ENCODE data around the gene PDE7B.

Gene PDE7B

GRCh38 chr6:136160250-136160649 is 308.7 kb downstream of the PDE7B start:
- DNase-seq = no peak

- DNase-seq = no peak
Measured at GRCh38 chr6:136161950-136162349, 310.4 kb downstream of the PDE7B start.

DNA sequence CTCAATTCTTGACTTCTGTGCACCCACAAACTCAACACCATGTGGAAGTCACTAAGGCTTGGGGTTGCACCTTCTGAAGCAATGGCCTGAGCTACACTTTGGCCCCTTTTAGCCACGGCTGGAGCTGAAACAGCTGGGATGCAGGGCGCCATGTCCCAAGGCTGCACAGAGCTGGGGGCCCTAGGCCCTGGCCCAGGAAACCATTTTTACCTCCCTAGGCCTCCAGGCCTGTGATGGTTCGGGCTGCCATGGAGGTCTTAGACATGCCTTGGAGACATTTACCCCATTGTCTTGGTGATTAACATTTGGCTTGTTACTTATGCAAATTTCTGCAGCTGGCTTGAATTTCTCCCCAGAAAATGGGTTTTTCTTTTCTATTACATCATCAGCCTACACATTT is 311.8 kb downstream of the PDE7B start:
- no peak for DNase-seq

DNA sequence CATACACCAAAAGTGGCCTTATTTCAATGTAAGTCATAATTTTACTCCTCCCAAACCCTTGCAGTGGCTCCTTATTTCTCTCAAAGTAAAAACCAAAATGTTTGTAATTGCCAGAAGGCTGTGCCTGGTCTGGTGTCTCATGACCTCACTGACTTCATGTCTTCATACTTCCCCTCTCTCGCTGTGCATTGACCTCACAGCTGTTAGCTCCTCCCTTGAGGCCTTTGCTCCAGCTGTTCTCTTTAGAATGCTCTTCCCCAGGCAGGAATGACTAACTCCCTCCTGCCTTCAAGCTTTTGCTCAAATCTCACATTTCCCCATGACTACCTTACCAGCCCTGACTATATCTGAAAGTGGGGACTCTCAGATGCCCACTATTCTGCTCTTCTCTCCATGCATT is 315.3 kb downstream of the PDE7B start:
- no peak for DNase-seq

DNA sequence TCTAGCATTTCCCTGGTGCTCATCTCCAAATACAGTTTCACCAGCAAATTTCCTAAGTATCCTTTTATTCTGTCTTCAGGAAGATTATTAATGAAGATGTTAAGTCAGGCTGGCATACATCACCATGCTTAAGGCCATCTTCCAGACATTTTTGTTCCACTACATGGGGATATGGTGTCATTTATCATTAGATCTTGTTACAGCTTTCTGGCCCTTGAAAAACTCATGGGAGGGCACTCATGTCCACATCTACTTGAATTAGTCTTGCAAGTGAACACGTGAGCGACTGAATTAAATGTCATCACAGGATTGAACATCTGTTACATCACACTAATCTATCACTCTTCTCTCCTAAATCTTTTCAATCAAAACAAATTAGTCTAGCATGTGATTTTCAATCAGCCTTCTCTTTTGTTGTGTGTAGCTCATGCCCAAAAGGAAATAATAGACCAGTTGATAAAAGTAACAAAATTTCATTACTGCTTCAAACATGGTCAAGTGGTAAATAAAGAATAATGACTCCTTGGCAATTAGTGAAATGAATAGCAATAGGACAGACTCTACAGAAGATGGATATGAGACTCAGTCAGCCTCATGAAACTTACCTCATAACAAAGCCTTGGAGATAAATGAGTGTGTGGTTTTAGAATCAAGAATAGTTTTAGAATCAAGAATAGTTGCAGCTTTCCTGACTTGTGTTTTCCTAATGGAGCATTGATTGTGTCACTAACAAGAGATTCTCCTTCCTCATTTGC is 318.1 kb downstream of the PDE7B start:
- DNase-seq = no peak

- no peak for DNase-seq
Measured at GRCh38 chr6:136171231-136171630, 319.7 kb downstream of the PDE7B start.

DNA sequence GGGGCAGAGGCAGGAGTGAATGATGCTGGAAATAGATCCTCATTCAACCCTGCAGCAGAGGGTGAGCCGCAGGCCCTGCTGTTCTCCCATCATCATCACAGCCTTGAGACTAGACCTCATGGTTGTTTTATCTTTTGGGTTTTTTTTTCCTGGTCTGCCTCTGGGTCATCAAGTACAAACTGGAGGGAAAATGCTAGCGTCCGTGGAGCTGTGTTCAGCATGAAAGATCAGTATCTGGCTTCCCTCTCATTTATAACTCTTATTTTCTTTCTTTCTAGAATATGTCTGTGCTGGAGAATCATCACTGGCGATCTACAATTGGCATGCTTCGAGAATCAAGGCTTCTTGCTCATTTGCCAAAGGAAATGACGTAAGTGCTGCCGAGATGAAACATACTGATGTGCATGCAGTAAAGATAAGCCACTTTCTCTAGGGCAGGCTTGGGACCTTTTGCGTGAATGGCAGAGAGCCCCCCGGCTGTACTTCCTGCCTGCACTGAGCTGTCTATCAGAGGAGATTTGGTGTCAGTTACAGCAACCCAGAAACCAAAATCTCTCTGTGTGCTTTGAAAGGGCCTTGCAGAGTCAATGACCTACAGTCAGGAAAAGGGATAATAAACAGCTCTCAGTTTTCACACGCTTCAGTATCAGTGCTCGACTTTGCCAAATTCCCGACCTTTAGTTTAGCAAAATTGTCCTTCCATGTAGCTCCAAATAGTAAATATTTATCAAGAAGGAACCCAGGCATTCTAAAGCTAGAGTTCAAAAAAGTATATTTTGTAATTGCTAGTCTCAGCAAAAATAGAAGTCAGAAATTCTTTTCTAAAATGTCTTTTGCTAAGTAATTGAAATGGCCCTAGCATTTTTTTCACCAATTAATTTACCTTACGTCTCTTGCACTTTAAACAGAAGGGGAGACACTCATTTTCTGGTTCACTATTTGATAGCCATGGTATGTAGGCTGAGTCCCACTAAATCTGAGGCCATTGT is 322.3 kb downstream of the PDE7B start:
- no peak for DNase-seq

- no peak for DNase-seq
Measured at GRCh38 chr6:136174510-136174909, 323.0 kb downstream of the PDE7B start.

DNA sequence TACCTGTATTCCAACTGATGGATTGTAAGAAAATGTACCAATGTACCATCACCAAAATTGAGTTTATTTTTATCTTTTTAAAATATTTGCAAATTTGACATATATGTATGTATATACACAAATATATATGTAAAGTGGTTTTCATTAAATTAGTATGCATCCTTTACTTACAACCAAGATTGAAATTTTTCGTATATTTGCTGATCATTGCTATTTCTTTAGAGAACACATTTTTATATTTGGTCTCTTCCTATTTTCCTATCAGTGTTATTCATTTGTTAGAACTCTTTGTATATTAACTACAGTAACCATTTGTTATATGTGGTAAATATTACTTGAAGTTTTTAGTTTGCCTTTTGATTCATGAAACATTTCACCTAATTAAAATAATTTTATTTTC is 324.4 kb downstream of the PDE7B start:
- DNase-seq = no peak

DNA sequence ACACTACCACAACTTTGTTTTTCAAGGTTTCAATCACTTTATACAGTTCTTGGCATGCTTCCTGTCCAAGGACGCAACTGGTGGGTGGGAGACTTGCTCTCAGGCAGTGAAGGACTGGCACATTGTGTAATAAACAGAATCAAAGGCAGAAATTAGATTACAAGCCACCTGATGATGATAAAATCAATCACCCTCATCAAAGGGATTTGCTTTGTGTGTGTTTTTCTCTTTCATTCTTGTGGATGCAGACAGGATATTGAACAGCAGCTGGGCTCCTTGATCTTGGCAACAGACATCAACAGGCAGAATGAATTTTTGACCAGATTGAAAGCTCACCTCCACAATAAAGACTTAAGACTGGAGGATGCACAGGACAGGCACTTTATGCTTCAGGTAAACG is 327.2 kb downstream of the PDE7B start:
- no peak for DNase-seq

DNA sequence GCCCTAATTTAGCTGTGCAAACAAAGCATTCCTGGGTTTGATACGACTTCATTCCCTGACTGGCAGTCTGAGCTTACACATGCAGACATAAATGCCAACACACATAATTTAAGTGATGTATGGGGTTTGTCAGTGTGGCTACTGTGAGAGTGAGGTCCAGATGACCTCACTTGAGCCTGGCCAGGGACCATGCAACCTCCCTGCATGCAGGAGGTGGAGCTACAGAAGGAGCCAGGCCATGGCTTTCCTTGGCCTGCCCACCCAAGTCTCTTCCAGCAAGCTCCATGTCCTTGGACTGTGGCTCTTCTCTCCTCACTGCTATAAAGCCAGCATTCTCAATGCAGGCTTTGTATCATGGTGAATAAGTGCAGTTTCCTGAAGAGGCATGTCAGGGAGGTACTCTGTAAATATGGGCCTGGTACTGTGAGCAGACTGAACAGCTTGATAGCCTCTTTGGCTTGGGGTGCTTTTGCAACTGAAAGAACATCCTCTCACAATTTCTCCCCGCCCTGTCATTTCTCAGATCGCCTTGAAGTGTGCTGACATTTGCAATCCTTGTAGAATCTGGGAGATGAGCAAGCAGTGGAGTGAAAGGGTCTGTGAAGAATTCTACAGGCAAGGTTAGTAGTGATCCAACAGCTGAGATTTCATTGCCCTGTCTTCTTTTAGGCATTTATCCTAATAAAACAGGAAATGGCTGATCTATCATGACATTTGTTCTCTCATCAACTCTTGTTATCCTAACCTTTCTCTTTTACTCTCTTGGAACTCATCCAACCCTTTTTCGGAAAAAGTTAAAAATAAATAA is 329.4 kb downstream of the PDE7B start:
- no peak for DNase-seq

DNA sequence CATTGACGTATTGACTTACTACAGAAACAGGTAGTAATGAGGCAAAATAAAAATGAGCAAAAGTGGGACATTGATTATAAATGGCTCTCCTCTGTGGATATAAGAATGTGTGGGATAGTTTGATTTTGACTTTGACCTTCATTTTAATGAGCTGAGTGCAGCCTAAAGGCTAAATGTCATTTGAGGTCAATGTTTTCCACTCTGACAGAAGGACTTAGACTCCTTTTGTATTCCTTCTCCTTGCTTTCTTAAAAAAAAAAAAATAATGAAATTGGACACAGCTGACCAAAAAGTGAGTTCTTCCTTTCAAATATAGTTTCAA is 330.0 kb downstream of the PDE7B start:
- DNase-seq = no peak

GRCh38 chr6:136181861-136182260 is 330.4 kb downstream of the PDE7B start:
- no peak for DNase-seq

- no peak for DNase-seq
Measured at GRCh38 chr6:136184738-136185137, 333.2 kb downstream of the PDE7B start.

DNA sequence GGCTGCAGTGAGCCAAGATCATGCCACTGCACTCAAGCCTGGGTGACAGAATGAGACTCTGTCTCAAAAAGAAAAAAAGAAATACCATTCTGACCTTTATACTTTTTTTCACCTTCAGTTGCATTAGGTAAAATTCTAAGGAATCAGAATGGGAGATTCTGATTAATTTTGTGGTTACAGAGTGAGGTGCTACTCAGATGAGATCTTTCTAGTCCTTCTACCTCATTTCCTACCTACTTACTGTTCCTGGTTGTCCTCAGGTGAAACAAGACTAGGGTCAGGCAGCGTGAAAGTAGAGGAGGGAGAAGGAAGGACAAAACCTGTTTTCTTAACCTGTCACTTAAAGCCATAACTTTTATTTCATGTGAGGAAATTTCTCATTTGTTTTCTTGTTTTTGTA is 334.9 kb downstream of the PDE7B start:
- DNase-seq = no peak

- no peak for DNase-seq
Measured at GRCh38 chr6:136188486-136188885, 337.0 kb downstream of the PDE7B start.

GRCh38 chr6:136189104-136189503 is 337.6 kb downstream of the PDE7B start:
- no peak for DNase-seq

- no peak for DNase-seq
Measured at GRCh38 chr6:136191606-136192312, 340.3 kb downstream of the PDE7B start.

- DNase-seq = no peak
Measured at GRCh38 chr6:136192902-136193301, 341.4 kb downstream of the PDE7B start.

DNA sequence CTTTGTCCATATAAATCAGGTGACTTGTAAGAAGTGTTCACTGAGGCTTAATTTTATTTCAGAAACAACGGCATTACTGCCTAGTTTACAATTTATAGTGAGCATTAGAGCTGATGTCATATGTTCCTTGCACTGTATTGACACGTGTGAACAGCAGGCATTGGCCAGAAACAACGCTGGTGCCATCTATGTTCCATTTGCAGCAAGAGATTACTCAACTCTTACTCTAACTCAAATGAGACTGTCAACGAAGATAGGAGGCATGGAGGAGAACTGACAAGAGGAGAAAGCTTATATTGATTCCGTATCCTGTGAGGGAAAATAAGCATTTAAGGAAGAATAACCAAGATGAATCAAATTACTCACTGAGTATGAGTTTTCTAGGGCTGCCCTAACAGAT is 350.2 kb downstream of the PDE7B start:
- DNase-seq = no peak

GRCh38 chr6:136208783-136209182 is 357.3 kb downstream of the PDE7B start:
- no peak for DNase-seq

- no peak for DNase-seq
Measured at GRCh38 chr6:136209496-136209895, 358.0 kb downstream of the PDE7B start.

All from SW 1271 (cell line).